ENCODE data around the gene NOSTRIN.

NOSTRIN gene

GRCh38 chr2:168780669-168781071 is 21.8 kb upstream of the NOSTRIN start:
- Histone ChIP-seq H3K4me3 (ENCODE audit: insufficient read depth, low read length, poor library complexity, severe bottlenecking) (no peak overlapping the region), H2AFZ (ENCODE audit: low read depth, low read length, severe bottlenecking) (no peak overlapping the region)

GRCh38 chr2:168781191-168781817 is 21.1 kb upstream of the NOSTRIN start:
- H3K36me3 ChIP-seq (ENCODE audit: low read length), result no peaks in the 10 kb centered on the region
- H3K27me3 ChIP-seq (ENCODE audit: low read length), result no peaks in the 10 kb centered on the region
- no peaks in the 10 kb centered on the region for H4K20me1 ChIP-seq (ENCODE audit: low read depth, low read length)
- no peaks in the 10 kb centered on the region for H3K9me3 ChIP-seq (ENCODE audit: insufficient read depth, low read length)
- H3K9me2 ChIP-seq (replicated peaks; ENCODE audit: insufficient read depth, low read length), result no peaks in the 10 kb centered on the region
- no peaks in the 10 kb centered on the region for H3K79me2 ChIP-seq (ENCODE audit: insufficient read depth, low read length)
- no peak overlapping the region for H3K9ac ChIP-seq (ENCODE audit: low read length)
- H3F3A ChIP-seq (ENCODE audit: insufficient read depth), result no peaks in the 10 kb centered on the region
- TF ChIP-seq EZH2phosphoT487 (conservative IDR thresholded peaks at IDR 0.05; ENCODE audit: low read length) (no peak), CTCF (IDR thresholded peaks at IDR 0.05; ENCODE audit: insufficient read depth, low read length, poor library complexity, severe bottlenecking) (no peak)
- no peak overlapping the region for H3K4me2 ChIP-seq (ENCODE audit: low read depth, low read length, poor library complexity, severe bottlenecking)
- no peak overlapping the region for H3K27ac ChIP-seq (ENCODE audit: low read depth, low read length)
- no peak overlapping the region for H2AFZ ChIP-seq (ENCODE audit: low read depth, low read length, severe bottlenecking)
- no peak overlapping the region for H3K4me3 ChIP-seq (ENCODE audit: insufficient read depth, low read length, poor library complexity, severe bottlenecking)

More at GRCh38 chr2:168780669-168781071, 21.8 kb upstream of the NOSTRIN start:
- Histone ChIP-seq H3K36me3 (ENCODE audit: low read length) (no peaks in the 10 kb centered on the region), H3K9me3 (ENCODE audit: insufficient read depth, low read length) (no peaks in the 10 kb centered on the region), H4K20me1 (ENCODE audit: low read depth, low read length) (no peaks in the 10 kb centered on the region), H3K79me2 (ENCODE audit: insufficient read depth, low read length) (no peaks in the 10 kb centered on the region), H3K9ac (ENCODE audit: low read length) (no peak overlapping the region), H3K9me2 (replicated peaks; ENCODE audit: insufficient read depth, low read length) (no peaks in the 10 kb centered on the region), H3F3A (ENCODE audit: insufficient read depth) (no peaks in the 10 kb centered on the region), H3K4me2 (ENCODE audit: low read depth, low read length, poor library complexity, severe bottlenecking) (no peak overlapping the region), H3K27me3 (ENCODE audit: low read length) (no peaks in the 10 kb centered on the region), H3K27ac (ENCODE audit: low read depth, low read length) (no peak overlapping the region)
- TF ChIP-seq CTCF (IDR thresholded peaks at IDR 0.05; ENCODE audit: insufficient read depth, low read length, poor library complexity, severe bottlenecking) (no peak), EZH2phosphoT487 (conservative IDR thresholded peaks at IDR 0.05; ENCODE audit: low read length) (no peak)

- Histone ChIP-seq H3K9ac (ENCODE audit: low read length) (no peak overlapping the region), H3K36me3 (ENCODE audit: low read length) (no peaks in the 10 kb centered on the region), H3F3A (ENCODE audit: insufficient read depth) (no peaks in the 10 kb centered on the region), H3K9me3 (ENCODE audit: insufficient read depth, low read length) (no peaks in the 10 kb centered on the region), H3K27ac (ENCODE audit: low read depth, low read length) (no peak overlapping the region), H3K4me3 (ENCODE audit: insufficient read depth, low read length, poor library complexity, severe bottlenecking) (no peak overlapping the region), H3K79me2 (ENCODE audit: insufficient read depth, low read length) (no peaks in the 10 kb centered on the region), H3K9me2 (replicated peaks; ENCODE audit: insufficient read depth, low read length) (no peaks in the 10 kb centered on the region), H3K27me3 (ENCODE audit: low read length) (no peaks in the 10 kb centered on the region), H4K20me1 (ENCODE audit: low read depth, low read length) (no peaks in the 10 kb centered on the region), H2AFZ (ENCODE audit: low read depth, low read length, severe bottlenecking) (no peak overlapping the region), H3K4me2 (ENCODE audit: low read depth, low read length, poor library complexity, severe bottlenecking) (no peak overlapping the region)
- no peak for TF ChIP-seq CTCF (IDR thresholded peaks at IDR 0.05; ENCODE audit: insufficient read depth, low read length, poor library complexity, severe bottlenecking)
Measured at GRCh38 chr2:168782271-168782670, 20.2 kb upstream of the NOSTRIN start.

All from SU-DHL-6 (cell line).